Measurements from ENCODE around the gene NEK7.

The NEK7 gene

GRCh38 chr1:198363625-198364151, 206.9 kb downstream of the NEK7 start:
- no peak for DNase-seq

GRCh38 chr1:198364471-198364870, 207.7 kb downstream of the NEK7 start:
- DNase-seq, result no peak

- DNase-seq, result no peak
These were observed 210.5 kb downstream of the NEK7 start for GRCh38 chr1:198367296-198367695.

GRCh38 chr1:198370996-198371395, 214.2 kb downstream of the NEK7 start:
- no peak for DNase-seq

Data from NCI-H1417 treated with DMSO at 0.1 percent for 48 hours (cell line).